SU-DHL-6 (cell line): ENCODE data around the gene SLC26A2.

ENCODE experiments used
- H2AFZ ChIP-seq: fragments of 200-600 bp; sonication (generic); 2 replicates; pipeline ENCODE4 v1.6.1; 2014; ENCODE audit warnings: low read depth, mild to moderate bottlenecking, moderate library complexity, mixed read lengths, antibody characterized with exemption, low read length; ENCODE audit not compliant: severe bottlenecking
- H3F3A ChIP-seq: fragments of 200-600 bp; shearing (Covaris generic); 2 replicates; pipeline ENCODE4 v1.6.0; 2016; ENCODE audit warnings: antibody characterized with exemption, mild to moderate bottlenecking; ENCODE audit not compliant: insufficient read depth
- H3K27ac ChIP-seq: fragments of 200-600 bp; sonication (generic); 2 replicates; pipeline ENCODE4 v1.5.1; 2016; ENCODE audit warnings: low read depth, mild to moderate bottlenecking, low read length, moderate library complexity, mixed read lengths
- H3K27me3 ChIP-seq: fragments of 200-600 bp; sonication (generic), shearing (Covaris generic); 2 replicates; pipeline ENCODE4 v1.6.0; 2014; ENCODE audit warnings: mild to moderate bottlenecking, low read length
- H3K36me3 ChIP-seq: fragments of 200-600 bp; sonication (generic); 2 replicates; pipeline ENCODE4 v1.6.1; 2014; ENCODE audit warnings: mild to moderate bottlenecking, low read length, mixed read lengths
- H3K4me2 ChIP-seq: fragments of 300-600, 200-600 bp; shearing (Covaris generic), sonication (generic); 2 replicates; pipeline ENCODE4 v1.6.0; 2014; ENCODE audit warnings: low read length, low read depth, mild to moderate bottlenecking; ENCODE audit not compliant: poor library complexity, severe bottlenecking
- H3K4me3 ChIP-seq: fragments of 200-600 bp; sonication (generic); 2 replicates; pipeline ENCODE4 v1.5.1; 2014; ENCODE audit warnings: antibody characterized with exemption, low read length, mild to moderate bottlenecking, mixed read lengths; ENCODE audit not compliant: insufficient read depth, poor library complexity, severe bottlenecking
- H3K79me2 ChIP-seq: fragments of 200-600 bp; sonication (generic); 2 replicates; pipeline ENCODE4 v1.6.1; 2014; ENCODE audit warnings: mild to moderate bottlenecking, low read length, moderate library complexity; ENCODE audit not compliant: insufficient read depth
- H3K9ac ChIP-seq: fragments of 200-600 bp; sonication (generic); 2 replicates; pipeline ENCODE4 v1.7.0; 2014; ENCODE audit warnings: mild to moderate bottlenecking, low read length
- H3K9me2 ChIP-seq: fragments of 200-600 bp; sonication (generic); replicated peaks from 2 replicates; pipeline ENCODE4 v1.6.1; 2014; ENCODE audit warnings: low read length; ENCODE audit not compliant: insufficient read depth
- H3K9me3 ChIP-seq: fragments of 200-600 bp; sonication (generic); 2 replicates; pipeline ENCODE4 v1.6.1; 2014; ENCODE audit warnings: low read length, mixed read lengths; ENCODE audit not compliant: insufficient read depth
- H4K20me1 ChIP-seq: fragments of 200-600 bp; sonication (generic); 2 replicates; pipeline ENCODE4 v1.6.1; 2014; ENCODE audit warnings: low read depth, mild to moderate bottlenecking, antibody characterized with exemption, low read length, moderate library complexity, mixed read lengths
- CTCF ChIP-seq: fragments of 200-600 bp; sonication (generic); IDR thresholded peaks from one replicate; pipeline ENCODE4 v1.5.1; 2017; ENCODE audit warnings: antibody characterized with exemption, mild to moderate bottlenecking, low read length, moderate library complexity; ENCODE audit not compliant: insufficient read depth, poor library complexity, severe bottlenecking
- EZH2phosphoT487 ChIP-seq: fragments of 200-600 bp; sonication (generic), shearing (Covaris generic); conservative IDR thresholded peaks from 2 replicates; pipeline ENCODE4 v1.6.1; 2018; ENCODE audit warnings: mild to moderate bottlenecking, antibody characterized with exemption, low read length, moderate library complexity, mixed read lengths

Gene SLC26A2

GRCh38 chr5:149938791-149939358, 21.7 kb upstream of the SLC26A2 start:
- Histone ChIP-seq H3K9me2 (no peaks in the 10 kb centered on the region), H3K27ac (no peak overlapping the region), H3K36me3 (no peaks in the 10 kb centered on the region), H2AFZ (no peak overlapping the region), H3K9me3 (no peaks in the 10 kb centered on the region), H3K79me2 (no peaks in the 10 kb centered on the region), H3K27me3 (no peaks in the 10 kb centered on the region), H4K20me1 (no peaks in the 10 kb centered on the region), H3K4me2 (no peak overlapping the region), H3K4me3 (no peak overlapping the region), H3F3A (no peaks in the 10 kb centered on the region), H3K9ac (no peak overlapping the region)
- TF ChIP-seq EZH2phosphoT487, result no peak
- TF ChIP-seq CTCF, result no peak

- TF ChIP-seq CTCF (no peak), EZH2phosphoT487 (no peak)
- no peak overlapping the region for H2AFZ ChIP-seq
- H3K9me2 ChIP-seq, result no peaks in the 10 kb centered on the region
- no peaks in the 10 kb centered on the region for H3K27me3 ChIP-seq
- no peaks in the 10 kb centered on the region for H3K79me2 ChIP-seq
- no peaks in the 10 kb centered on the region for H3F3A ChIP-seq
- no peak overlapping the region for H3K4me3 ChIP-seq
- H3K27ac ChIP-seq, result no peak overlapping the region
- no peaks in the 10 kb centered on the region for H4K20me1 ChIP-seq
- no peak overlapping the region for H3K4me2 ChIP-seq
- H3K9ac ChIP-seq, result no peak overlapping the region
- H3K36me3 ChIP-seq, result no peaks in the 10 kb centered on the region
- H3K9me3 ChIP-seq, result no peaks in the 10 kb centered on the region
Observed at GRCh38 chr5:149939546-149939945, 21.0 kb upstream of the SLC26A2 start.

DNA sequence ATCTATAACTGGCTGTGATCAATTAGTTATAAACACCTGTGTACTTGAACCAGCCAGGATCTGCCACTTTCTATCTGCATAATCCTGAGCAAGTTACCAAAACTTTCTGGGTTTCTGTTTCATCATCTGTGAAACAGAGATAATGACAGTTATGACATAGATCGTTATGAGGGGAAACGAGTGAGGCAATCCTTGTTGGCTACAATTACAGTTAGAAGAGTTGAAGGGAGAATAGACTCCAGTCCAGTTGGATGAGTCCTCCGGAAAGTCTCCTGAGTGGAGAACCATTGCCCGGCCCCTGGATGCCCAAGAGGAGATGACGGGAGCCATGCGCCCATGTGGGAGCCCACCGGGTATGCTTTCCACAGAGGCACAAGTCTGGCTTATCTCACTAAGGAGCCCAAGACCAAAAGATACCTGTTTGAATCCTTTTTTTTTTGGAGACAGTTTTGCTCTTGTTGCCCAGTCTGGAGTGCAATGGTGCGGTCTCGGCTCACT, 20.4 kb upstream of the SLC26A2 start:
- H3K4me2 ChIP-seq, result no peak overlapping the region
- no peak overlapping the region for H3K27ac ChIP-seq
- H3K79me2 ChIP-seq, result no peaks in the 10 kb centered on the region
- no peak overlapping the region for H2AFZ ChIP-seq
- H3F3A ChIP-seq, result no peaks in the 10 kb centered on the region
- H3K9me2 ChIP-seq, result no peaks in the 10 kb centered on the region
- no peaks in the 10 kb centered on the region for H3K36me3 ChIP-seq
- H4K20me1 ChIP-seq, result no peaks in the 10 kb centered on the region
- TF ChIP-seq EZH2phosphoT487, result no peak
- TF ChIP-seq CTCF, result no peak
- H3K27me3 ChIP-seq, result no peaks in the 10 kb centered on the region
- H3K9me3 ChIP-seq, result no peaks in the 10 kb centered on the region
- no peak overlapping the region for H3K4me3 ChIP-seq
- H3K9ac ChIP-seq, result no peak overlapping the region
